ENCODE results near the gene DOK4.

GRCh38 chr16:57530522-57531252, 44.4 kb upstream of the DOK4 start:
- no peak for TF ChIP-seq POLR2A (IDR thresholded peaks at IDR 0.05; ENCODE audit: low read length)
- TF ChIP-seq GATA1 (IDR thresholded peaks at IDR 0.05; ENCODE audit: low read depth, low read length) = no peak
